ENCODE data around the gene RPTOR. TPM values are rescaled to one million over a fixed set of nuclear protein-coding genes. Genes with fewer than 3 reads are reported as not detected.

RPTOR gene
- total RNA-seq, 4 donors from 2014 or later, result 23.6 to 37.0 (median 27.8) TPM

DNA sequence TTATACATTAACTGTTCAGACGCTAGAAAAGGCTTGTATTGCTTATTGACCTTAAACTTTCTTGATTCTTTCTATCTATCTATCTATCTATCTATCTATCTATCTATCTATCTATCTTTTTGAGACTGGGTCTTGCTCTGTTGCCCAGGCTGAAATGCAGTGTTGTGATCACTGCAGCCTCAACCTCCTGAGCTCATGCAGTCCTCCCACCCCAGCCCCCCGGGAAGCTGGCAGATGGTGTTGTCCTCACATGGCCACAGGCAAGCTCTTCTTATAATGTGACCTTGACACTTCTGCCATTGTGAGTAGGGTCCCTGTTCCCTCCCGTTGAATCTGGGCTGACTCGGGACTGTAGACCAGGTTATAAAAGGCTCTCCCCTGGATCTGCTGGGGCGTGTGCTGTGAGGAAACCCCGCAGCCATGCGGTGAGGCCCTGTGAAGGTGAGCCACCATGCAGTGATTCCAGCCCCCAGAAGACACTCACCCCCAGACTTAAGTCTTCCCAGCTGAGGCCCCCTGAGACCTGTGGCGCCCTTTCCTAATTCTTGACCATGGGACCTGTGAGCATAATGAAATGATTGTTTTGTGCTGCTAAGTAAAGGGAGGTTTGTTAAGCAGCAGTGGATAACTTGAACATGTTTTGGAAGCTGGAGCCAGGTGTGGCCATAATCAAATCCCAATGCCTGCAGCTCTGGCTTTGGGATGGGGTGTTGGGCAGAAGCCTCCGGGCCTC, 54.3 kb downstream of the RPTOR start:
- TF ChIP-seq, protein P1, sequence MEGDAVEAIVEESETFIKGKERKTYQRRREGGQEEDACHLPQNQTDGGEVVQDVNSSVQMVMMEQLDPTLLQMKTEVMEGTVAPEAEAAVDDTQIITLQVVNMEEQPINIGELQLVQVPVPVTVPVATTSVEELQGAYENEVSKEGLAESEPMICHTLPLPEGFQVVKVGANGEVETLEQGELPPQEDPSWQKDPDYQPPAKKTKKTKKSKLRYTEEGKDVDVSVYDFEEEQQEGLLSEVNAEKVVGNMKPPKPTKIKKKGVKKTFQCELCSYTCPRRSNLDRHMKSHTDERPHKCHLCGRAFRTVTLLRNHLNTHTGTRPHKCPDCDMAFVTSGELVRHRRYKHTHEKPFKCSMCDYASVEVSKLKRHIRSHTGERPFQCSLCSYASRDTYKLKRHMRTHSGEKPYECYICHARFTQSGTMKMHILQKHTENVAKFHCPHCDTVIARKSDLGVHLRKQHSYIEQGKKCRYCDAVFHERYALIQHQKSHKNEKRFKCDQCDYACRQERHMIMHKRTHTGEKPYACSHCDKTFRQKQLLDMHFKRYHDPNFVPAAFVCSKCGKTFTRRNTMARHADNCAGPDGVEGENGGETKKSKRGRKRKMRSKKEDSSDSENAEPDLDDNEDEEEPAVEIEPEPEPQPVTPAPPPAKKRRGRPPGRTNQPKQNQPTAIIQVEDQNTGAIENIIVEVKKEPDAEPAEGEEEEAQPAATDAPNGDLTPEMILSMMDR (IDR thresholded peaks at IDR 0.05), result no peak
- DNase-seq (ENCODE audit: low spot score) (no peak), ATAC-seq (ENCODE audit: low FRiP score) (no peak)

DNA sequence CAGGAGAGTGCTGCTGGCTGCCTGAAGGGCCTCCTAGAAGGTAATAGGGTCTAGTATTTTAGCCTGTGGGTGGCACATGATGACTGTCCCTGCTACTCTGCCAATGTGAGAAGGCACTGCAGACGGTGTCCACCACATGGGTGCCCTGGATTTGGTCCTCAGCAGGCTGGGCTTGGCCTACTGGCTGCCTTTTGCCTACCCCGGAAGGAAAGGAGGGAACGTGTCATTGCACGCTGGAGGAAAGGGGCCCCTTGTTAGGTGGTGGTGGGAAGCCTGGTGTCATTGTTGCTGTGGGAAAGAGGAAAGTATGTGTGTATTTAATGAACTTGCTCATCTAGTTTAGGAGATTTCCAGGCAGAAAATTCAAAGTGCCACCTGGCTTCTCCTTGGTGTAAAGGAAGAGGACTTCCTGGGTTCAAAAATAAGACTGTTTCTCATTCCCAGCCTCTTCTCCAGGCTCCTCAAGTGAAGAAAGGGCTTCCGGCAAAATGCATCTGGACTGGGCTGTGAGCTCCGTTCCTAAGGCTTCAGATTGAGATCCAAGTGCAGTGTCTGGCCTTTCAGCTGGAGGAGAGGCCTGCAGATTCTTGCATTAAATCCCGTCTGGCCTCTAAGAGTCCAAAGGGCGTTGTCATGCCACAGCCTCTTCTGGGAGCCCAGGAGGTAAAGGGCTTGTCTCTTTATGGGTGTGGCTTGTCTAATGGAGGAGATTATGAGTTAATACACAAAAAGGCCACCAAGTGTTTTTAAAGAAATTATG, 55.1 kb downstream of the RPTOR start:
- ATAC-seq (ENCODE audit: low FRiP score) (no peak), DNase-seq (ENCODE audit: low spot score) (no peak)
- TF ChIP-seq, protein P1 (IDR thresholded peaks at IDR 0.05), result no peak

DNA sequence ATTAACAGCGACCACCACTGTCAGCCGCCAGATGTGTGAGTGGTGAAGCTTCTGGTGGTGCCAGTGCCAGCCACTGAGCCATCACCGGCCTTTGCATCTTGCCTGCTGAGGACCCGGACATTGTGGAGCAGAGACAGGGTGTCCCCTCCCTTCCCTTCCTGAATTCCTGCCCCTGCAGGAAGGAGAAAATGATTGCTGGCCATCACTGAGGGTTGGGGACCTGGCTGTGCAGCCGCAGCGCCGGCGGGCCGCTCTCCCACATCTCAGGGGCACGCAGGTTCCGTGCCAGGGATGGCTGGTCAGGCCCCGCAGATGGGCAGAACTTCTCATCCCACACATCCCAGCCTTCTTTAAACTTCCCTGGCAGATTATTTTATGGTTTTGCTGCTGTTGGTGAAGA, 56.5 kb downstream of the RPTOR start:
- TF ChIP-seq, protein P1 (IDR thresholded peaks at IDR 0.05), result no peak
- no peak for ATAC-seq (ENCODE audit: low FRiP score)
- DNase-seq (ENCODE audit: low spot score), result no peak

DNA sequence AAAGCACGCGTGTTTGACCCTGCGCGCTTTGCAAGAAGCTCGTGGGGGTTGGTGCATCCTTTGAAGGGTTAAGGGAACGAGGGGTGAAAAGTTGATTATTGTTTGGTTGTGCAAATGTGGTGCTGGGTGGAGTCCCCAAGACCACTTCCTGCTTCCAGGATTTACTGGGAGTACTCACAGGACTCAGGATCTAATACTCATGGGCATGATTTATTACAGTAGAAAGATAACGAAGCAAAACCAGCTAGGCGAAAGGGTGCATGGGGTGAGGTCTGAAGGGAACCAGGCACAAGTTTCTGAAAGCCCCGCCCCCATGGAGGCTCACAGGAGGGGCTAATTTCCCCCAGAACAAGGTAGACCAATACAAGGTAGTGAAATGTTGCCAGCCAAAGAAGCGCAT, 58.8 kb downstream of the RPTOR start:
- DNase-seq (ENCODE audit: low spot score) (no peak), ATAC-seq (ENCODE audit: low FRiP score) (no peak)
- TF ChIP-seq, protein P1 (IDR thresholded peaks at IDR 0.05), result no peak

DNA sequence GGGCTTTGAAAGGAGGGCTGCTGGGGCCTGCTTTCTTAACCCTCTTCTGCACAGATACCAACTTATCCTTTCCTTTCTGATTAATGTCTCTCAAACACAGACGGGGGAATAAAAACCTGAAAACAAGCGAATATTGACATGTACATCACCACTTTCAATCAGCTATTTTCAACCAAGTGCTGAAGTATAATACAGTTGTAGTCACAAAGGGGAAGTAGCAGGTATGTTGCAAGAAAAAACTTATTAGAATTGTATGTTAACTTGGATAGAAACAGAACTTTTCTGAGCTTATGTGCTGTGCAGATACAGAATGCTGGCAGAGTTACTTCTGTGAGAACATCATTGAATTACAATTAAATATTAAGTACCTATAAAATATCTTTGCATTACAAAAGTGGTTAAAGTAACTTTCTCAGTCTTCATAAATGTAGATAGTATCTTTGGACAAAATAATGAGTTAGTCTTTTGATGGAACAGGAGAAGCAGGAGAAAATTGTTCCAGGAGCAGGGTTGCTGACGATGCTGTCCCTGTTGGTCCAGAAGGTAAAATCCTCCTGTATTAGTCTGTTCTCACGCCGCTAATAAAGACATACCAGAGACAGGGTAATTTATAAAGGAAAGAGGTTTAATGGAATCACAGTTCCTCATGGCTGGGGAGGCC, 59.5 kb downstream of the RPTOR start:
- no peak for ATAC-seq (ENCODE audit: low FRiP score)
- TF ChIP-seq, protein P1 (IDR thresholded peaks at IDR 0.05), result no peak
- no peak for DNase-seq (ENCODE audit: low spot score)

DNA sequence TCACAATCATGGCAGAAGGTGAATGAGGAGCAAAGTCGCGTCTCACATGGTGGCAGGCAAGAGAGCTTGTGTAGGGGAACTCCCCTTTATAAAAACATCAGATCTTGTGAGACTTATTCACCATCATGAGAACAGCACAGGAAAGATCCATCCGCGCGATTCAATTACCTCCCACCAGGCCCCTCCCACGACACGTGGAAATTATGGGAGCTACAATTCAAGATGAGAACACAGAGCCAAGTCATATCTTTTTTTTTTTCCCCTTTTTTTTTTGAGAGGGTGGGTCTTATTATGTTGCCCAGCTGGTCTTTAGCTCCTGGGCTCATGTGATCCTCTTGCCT, 60.0 kb downstream of the RPTOR start:
- DNase-seq (ENCODE audit: low spot score) (no peak), ATAC-seq (ENCODE audit: low FRiP score) (no peak)
- TF ChIP-seq, protein P1 (IDR thresholded peaks at IDR 0.05), result no peak
